Measurements from ENCODE around the gene ZNF654.

DNA sequence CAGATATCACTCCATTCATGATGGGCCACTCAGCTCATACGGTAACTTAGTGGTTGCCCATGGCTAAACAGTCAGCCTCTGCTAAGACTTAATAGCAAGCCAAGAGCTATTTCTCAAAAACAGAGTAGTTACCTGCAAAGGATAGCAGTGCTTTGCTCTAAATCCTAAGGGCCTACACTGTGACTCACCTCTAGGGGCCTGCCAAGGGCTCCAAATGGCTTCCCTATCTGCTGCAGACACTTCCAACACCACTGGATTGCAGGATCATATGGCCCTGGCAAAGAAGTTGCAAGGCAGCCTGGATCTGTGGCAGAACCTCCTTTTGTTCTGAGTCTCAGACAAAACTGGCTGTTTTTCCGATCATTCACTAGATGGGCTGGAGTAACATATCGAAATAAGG, 18.1 kb upstream of the ZNF654 start:
- TF ChIP-seq SMC3 (IDR thresholded peaks at IDR 0.05; ENCODE audit: low read depth, low read length) (no peak), MXI1 (IDR thresholded peaks at IDR 0.05; ENCODE audit: low read depth, low read length) (no peak), RXRA (IDR thresholded peaks at IDR 0.05; ENCODE audit: borderline replicate concordance, low read depth) (no peak), GABPA (IDR thresholded peaks at IDR 0.05; ENCODE audit: low read depth) (no peak), FOXJ3 (CRISPR knock-in tag; IDR thresholded peaks at IDR 0.05) (no peak), EZH2phosphoT487 (IDR thresholded peaks at IDR 0.05; ENCODE audit: borderline replicate concordance, low read depth) (no peak), YY1 (IDR thresholded peaks at IDR 0.05; ENCODE audit: low read depth) (no peak), POLR2AphosphoS5 (IDR thresholded peaks at IDR 0.05; ENCODE audit: low read depth, low read length) (no peak)
- TF ChIP-seq, protein P1, sequence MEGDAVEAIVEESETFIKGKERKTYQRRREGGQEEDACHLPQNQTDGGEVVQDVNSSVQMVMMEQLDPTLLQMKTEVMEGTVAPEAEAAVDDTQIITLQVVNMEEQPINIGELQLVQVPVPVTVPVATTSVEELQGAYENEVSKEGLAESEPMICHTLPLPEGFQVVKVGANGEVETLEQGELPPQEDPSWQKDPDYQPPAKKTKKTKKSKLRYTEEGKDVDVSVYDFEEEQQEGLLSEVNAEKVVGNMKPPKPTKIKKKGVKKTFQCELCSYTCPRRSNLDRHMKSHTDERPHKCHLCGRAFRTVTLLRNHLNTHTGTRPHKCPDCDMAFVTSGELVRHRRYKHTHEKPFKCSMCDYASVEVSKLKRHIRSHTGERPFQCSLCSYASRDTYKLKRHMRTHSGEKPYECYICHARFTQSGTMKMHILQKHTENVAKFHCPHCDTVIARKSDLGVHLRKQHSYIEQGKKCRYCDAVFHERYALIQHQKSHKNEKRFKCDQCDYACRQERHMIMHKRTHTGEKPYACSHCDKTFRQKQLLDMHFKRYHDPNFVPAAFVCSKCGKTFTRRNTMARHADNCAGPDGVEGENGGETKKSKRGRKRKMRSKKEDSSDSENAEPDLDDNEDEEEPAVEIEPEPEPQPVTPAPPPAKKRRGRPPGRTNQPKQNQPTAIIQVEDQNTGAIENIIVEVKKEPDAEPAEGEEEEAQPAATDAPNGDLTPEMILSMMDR (IDR thresholded peaks at IDR 0.05): no peak
- TF ChIP-seq, protein P2, sequence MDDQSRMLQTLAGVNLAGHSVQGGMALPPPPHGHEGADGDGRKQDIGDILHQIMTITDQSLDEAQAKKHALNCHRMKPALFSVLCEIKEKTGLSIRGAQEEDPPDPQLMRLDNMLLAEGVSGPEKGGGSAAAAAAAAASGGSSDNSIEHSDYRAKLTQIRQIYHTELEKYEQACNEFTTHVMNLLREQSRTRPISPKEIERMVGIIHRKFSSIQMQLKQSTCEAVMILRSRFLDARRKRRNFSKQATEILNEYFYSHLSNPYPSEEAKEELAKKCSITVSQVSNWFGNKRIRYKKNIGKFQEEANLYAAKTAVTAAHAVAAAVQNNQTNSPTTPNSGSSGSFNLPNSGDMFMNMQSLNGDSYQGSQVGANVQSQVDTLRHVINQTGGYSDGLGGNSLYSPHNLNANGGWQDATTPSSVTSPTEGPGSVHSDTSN (IDR thresholded peaks at IDR 0.05): no peak
- TF ChIP-seq, protein P3, sequence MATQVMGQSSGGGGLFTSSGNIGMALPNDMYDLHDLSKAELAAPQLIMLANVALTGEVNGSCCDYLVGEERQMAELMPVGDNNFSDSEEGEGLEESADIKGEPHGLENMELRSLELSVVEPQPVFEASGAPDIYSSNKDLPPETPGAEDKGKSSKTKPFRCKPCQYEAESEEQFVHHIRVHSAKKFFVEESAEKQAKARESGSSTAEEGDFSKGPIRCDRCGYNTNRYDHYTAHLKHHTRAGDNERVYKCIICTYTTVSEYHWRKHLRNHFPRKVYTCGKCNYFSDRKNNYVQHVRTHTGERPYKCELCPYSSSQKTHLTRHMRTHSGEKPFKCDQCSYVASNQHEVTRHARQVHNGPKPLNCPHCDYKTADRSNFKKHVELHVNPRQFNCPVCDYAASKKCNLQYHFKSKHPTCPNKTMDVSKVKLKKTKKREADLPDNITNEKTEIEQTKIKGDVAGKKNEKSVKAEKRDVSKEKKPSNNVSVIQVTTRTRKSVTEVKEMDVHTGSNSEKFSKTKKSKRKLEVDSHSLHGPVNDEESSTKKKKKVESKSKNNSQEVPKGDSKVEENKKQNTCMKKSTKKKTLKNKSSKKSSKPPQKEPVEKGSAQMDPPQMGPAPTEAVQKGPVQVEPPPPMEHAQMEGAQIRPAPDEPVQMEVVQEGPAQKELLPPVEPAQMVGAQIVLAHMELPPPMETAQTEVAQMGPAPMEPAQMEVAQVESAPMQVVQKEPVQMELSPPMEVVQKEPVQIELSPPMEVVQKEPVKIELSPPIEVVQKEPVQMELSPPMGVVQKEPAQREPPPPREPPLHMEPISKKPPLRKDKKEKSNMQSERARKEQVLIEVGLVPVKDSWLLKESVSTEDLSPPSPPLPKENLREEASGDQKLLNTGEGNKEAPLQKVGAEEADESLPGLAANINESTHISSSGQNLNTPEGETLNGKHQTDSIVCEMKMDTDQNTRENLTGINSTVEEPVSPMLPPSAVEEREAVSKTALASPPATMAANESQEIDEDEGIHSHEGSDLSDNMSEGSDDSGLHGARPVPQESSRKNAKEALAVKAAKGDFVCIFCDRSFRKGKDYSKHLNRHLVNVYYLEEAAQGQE (IDR thresholded peaks at IDR 0.05; ENCODE audit: low read depth, low read length): no peak
- TF ChIP-seq, protein P4, sequence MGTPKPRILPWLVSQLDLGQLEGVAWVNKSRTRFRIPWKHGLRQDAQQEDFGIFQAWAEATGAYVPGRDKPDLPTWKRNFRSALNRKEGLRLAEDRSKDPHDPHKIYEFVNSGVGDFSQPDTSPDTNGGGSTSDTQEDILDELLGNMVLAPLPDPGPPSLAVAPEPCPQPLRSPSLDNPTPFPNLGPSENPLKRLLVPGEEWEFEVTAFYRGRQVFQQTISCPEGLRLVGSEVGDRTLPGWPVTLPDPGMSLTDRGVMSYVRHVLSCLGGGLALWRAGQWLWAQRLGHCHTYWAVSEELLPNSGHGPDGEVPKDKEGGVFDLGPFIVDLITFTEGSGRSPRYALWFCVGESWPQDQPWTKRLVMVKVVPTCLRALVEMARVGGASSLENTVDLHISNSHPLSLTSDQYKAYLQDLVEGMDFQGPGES (IDR thresholded peaks at IDR 0.05; ENCODE audit: low read depth, low read length): no peak
- TF ChIP-seq, protein P5, sequence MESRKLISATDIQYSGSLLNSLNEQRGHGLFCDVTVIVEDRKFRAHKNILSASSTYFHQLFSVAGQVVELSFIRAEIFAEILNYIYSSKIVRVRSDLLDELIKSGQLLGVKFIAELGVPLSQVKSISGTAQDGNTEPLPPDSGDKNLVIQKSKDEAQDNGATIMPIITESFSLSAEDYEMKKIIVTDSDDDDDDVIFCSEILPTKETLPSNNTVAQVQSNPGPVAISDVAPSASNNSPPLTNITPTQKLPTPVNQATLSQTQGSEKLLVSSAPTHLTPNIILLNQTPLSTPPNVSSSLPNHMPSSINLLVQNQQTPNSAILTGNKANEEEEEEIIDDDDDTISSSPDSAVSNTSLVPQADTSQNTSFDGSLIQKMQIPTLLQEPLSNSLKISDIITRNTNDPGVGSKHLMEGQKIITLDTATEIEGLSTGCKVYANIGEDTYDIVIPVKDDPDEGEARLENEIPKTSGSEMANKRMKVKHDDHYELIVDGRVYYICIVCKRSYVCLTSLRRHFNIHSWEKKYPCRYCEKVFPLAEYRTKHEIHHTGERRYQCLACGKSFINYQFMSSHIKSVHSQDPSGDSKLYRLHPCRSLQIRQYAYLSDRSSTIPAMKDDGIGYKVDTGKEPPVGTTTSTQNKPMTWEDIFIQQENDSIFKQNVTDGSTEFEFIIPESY (IDR thresholded peaks at IDR 0.05; ENCODE audit: borderline replicate concordance, low read depth): no peak
- TF ChIP-seq, protein P6, sequence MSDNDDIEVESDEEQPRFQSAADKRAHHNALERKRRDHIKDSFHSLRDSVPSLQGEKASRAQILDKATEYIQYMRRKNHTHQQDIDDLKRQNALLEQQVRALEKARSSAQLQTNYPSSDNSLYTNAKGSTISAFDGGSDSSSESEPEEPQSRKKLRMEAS (IDR thresholded peaks at IDR 0.05; ENCODE audit: low read depth): no peak

Data from SK-N-SH (cell line).